ENCODE data around the gene GPA33.

GPA33 gene

GRCh38 chr1:167086033-167086432 is 4.1 kb downstream of the GPA33 start:
- DNase-seq (ENCODE audit: low spot score), result no peak

DNA sequence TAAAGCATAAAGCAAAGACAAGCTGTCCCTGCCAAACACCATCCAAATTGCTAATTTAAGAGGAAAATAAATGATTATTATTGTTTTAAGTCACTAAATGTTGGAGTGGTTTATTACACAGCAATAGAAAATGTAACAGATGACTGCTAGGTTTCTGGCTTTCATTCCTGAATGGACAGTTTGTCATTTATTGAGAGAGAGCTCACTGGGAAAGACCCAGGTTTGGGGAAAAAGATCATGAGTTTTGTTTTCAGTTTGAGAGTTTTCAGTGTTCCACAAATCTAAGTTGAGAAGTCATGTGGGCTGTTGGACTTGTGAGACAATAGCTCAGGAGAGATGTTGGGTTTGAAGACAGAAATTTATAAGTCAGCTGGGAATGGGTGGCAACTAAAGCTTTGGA is 5.4 kb downstream of the GPA33 start:
- no peak for DNase-seq (ENCODE audit: low spot score)

- DNase-seq (ENCODE audit: low spot score), result no peak
Observed at GRCh38 chr1:167083871-167084270, 6.3 kb downstream of the GPA33 start.

DNA sequence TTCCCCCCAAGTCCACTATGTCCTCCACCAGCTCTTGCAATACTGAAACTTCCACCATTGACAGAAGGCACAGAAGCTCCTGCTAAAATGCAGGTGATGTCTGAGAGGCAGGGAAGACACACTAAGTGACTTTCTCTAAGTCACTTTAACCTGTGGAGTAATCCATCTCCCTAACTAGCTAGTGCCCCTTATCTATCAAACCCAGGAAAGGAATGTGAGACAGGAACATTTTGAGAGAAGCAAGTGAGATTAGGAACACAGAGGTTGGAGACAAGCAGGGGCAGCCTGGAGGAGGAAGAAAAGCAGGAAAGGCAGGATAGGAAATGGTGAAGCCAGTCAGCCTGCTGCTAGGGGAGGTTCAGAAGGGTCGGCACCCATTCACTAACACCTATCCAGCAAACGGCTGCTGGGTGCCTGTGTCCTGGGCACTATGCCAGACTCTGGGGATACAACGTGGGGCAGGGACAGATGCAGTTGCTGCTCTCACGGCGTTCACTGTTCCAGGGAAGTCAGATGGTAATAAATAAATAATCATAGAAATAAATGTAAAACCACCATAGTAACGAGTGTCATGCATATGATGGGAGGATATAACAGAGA is 7.0 kb downstream of the GPA33 start:
- DNase-seq (ENCODE audit: low spot score), result no peak

- DNase-seq (ENCODE audit: low spot score), result no peak
Observed at GRCh38 chr1:167082511-167083027, 7.6 kb downstream of the GPA33 start.

DNA sequence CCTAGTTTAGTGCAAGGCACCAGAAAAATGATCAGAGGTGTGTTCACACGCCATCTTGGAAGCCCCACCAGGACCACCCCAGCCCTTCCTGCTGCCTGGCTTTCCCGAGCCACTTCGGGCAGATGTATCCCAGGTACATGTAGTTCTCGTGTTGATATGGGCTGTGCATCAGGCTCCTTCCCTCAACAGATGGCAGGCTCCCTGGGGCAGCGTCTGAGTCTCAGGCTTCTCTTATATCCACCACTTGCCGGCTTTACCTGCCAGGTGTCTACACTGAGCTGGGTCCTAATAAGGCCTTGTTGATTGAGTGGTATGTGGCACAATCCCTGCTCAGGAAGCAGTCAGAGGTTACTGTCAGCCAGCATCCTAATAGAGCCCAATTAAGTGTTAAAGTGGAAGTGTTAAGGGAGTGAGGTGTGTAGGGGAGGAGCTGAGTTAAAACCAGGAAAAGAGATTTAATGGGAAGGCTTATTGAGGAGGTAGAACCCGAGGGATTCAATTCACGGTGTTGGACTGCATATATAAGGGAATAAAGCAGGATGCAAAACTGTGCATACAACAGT is 8.5 kb downstream of the GPA33 start:
- DNase-seq (ENCODE audit: low spot score), result no peak

DNA sequence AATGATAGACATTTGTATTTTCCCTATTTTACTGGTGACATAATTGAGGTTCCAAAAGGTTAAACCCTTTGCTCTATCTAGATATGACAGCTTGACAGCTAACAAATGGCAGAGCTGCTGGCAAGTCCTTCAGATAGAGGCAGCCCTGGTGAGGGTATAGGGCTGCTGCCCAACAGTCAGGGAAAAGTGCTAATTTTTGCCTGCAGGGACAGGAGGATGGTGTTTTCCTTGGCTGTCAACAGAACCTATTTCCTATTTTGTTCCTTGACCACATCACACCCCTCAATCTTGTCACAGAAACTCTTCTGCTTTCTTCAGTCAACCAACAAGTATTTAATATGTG is 12.3 kb downstream of the GPA33 start:
- no peak for DNase-seq (ENCODE audit: low spot score)

GRCh38 chr1:167077128-167077867 is 12.9 kb downstream of the GPA33 start:
- DNase-seq (ENCODE audit: low spot score), result no peak

DNA sequence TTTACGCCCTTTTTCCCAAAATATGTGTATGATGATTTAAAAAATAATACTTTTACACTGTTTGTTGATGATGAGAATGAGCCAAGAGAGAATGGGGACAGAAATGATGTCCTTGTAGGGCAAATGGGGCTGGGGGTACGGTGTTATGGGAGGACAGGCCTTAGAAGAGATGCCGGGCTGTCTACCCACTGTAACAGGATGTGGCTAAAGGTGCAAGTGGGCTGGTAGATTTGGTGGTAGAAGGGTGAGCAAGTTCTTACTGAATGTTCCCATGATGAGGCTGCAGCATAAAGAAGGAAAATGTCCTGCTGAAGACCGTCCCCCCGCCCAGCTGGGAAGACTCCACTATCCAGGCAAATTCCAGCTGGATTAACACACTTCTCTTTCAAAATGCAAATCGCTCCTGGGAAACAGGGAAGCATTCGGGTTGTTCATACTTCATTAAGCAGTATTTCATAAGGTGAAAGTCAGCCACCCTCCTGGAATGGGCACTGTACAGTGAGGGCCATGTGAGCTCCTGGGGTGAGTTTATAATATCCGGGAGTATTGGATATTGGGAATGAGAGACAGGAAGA is 14.0 kb downstream of the GPA33 start:
- no peak for DNase-seq (ENCODE audit: low spot score)

GRCh38 chr1:167071286-167071685 is 18.9 kb downstream of the GPA33 start:
- no peak for DNase-seq (ENCODE audit: low spot score)

DNA sequence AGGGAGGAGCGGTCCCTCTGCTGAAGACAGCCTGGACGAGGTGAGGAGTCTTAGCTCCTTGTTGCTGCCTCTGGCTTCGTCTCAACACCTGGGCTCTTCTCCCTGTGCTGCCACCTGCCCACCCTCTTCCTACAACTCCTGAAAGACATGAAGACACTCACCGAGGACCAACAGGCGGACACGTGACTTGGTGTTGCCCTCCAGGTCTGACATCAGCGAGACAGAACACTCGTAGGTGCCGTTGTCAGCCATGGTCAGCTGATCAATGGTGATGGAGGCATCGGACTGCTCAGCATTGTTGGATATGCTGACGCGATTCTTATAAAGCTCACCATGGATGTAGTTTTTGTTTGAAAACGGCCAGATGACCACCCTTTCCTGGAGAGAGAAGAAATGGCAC is 21.4 kb downstream of the GPA33 start:
- DNase-seq (ENCODE audit: low spot score), result no peak

DNA sequence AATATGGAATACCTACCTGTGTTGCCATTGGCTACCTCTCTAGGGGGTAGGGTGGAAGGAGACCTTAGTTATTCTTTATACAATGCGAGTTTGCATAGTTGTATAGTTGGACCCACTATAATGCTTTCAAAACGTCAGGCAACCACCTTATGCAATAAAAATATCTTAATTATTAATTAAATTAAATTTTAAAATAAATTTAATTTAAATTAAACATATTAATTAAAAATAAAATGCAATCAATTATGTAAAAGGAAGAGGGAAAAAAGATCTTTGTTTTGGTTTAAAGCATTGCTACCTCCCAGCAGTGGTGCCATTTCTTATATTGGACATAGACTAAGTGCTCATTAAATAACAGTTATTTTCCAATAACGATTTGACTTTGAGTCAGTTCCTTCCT is 22.3 kb downstream of the GPA33 start:
- no peak for DNase-seq (ENCODE audit: low spot score)

DNA sequence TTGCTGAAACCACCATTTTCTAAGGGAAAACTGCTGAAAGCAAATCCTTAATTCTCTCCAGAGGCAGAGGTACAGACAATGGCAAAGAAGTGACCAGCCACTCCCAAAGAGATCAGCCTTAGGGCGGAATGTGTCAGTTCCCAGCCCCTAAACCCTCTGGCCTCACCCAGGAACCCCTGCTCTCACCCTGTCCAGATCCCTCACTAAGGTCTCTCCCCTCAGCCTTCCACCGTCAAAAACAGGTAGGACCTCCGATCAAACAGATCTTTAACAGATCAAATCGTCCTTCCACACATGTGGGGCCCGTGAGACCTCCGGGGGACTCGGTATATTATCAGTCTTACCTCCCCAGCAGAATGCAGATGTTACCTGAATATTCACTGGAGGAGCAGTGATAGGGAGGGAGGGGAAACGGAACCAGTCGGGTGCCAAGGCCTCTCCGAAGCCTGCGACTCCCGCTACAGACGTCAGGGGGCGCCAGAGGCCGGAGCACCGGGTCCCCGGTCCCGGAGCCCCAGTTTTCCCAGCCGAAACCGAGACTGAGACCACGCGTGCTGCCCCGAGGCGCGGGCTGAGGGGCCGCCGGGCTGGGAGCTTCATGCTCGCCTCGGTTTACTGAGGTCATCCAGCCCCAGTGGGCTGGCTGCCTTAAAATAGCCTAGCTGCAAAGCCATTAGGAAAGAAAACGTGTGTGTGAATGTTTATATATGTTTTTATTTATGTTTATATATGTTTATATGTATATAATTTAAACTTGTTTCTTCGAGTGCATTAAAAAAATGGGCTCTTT is 23.6 kb downstream of the GPA33 start:
- peak; percentile 74 for DNase-seq (ENCODE audit: low spot score)

GRCh38 chr1:167065471-167065870 is 24.7 kb downstream of the GPA33 start:
- DNase-seq (ENCODE audit: low spot score), result no peak

DNA sequence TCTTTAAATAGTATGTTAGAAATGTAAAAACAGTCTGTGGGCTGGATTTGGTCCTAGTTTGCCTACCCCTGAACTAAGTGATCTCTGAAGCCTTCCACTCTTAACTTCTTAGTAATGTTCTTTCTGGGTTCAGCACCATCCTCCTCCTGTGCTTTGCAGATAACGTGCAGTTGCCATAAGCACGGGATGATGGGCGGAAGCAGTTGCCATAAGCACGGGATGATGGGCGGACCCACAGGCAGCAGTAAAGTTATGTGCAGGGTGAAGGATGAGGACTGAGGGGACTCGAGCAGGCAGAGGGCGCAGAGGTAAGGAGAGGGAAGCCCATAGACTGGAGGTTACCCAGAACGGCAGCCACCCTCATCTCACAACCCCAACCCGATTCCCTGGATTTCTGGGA is 25.6 kb downstream of the GPA33 start:
- DNase-seq (ENCODE audit: low spot score), result no peak

- DNase-seq (ENCODE audit: low spot score), result no peak
Observed at GRCh38 chr1:167061073-167061464, 29.1 kb downstream of the GPA33 start.

DNA sequence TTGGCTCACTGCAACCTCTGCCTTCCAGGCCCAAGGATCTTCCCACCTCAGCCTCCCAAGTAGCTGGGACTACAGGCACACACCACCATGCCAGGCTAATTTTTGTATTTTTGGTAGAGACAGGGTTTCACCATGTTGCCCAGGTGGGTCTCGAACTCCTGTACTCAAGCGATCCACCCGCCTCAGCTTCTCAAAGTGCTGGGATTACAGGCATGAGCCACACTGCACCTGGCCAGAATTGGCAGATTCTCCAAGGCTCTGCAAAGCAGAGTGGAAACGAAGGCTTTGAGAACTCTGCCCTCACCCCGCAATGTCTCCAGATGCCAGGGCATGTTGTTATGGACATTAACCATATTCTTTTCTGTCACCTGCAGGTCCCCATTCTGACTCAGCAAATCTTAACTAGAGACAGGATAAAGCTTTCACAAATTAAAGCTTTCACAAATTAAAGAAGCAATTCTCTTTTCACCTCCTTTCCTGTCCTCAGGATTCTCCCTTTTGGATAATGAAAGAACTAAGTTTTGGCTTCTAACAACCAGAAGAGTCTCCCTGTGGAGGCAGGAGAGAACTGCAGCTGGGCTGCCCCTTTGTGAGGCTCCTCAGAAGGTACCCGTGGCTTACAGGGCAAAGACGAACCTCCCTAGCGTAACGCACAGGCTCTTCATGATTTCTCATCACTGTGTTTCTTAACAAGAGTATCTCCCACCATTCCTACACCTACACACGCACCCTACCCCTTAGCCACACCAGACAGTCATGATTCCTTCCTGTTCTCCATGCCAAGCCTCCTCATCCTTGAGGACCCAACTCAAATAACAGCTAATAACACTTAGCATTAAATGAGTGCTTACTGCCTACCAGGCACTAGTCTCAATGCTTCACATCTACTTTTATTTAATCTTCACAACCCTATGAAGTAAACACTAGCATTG is 29.8 kb downstream of the GPA33 start:
- DNase-seq (ENCODE audit: low spot score), result no peak

DNA sequence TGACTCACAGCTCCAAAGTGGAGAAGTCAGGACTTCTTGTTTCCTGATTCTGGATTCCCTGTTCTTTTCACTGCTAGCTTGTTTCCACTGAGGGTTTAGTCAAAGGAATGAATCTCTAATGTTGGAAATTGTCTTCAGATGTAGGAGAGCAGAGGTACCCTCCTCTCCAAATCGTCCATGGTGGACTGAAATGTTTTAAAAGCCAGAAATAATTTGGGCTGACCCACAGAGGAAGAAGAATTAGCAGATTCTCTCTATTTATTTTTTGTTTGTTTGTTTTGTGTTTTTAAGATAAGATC is 30.4 kb downstream of the GPA33 start:
- DNase-seq (ENCODE audit: low spot score), result no peak

DNA sequence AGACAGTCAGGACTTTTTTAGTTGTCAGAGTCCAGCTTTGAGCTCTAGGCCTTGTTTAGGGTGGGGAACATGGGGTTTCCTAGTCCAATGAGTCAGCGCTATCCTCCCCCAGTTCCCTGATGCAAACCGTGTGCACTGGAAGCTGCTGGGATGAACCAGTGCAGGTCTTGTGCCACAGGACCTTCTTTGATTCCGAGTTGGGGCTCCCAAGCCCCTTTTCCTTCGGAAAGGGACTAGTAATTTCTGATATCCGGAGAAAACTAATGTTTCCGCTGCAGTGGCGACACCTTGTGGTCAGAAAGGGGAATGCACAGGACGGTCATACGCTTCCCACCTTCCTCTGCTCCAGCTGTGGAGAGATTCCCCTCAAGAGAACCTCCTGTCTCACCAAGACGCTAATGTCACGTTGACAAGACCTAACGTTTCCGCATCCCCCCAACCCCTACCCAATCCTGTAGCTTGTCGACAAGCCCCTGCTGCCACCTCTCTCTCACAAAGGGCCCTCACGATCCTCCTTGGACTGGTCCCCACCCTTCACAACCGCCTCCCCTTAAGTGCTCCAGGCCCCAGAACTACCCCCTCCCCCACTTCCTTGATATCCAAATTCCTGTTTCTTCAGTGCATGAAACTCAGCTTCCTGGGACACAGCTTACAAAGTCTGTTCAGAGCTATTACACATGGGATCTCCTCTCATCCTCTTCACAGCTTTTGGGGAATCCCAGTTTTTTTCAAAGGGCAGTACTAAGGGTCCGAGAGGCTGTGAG is 30.9 kb downstream of the GPA33 start:
- peak; percentile 57 for DNase-seq (ENCODE audit: low spot score)

DNA sequence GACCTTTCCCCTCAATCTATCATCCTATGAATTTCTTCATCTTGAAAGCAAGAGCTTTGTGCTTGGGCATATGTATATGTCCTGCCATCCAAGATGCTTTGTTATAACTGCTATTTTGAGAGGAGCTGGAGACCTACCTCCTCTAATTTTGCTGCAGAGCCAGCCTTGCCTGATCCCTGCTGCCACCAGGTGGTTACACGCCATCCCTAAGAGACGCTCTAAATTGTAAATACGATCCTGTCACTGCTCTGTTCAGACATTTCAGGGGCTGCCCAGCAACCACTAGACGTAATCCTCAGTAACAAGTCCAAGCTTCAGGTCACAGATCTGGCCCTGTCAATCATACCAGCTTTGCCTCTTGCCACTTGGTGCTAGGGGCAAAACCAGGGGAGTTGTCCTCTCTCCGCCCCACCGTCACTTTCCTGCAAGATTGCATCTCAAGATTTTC is 32.9 kb downstream of the GPA33 start:
- DNase-seq (ENCODE audit: low spot score), result no peak

Data from CD4-positive, alpha-beta T cell treated with Interleukin-6 at 100 ng/mL for 8 hours (primary cell).